Large intestine (tissue), 3 donors: ENCODE data around the gene GDA. TPM values are rescaled to one million over a fixed set of nuclear protein-coding genes. Genes with fewer than 3 reads are reported as not detected.
"Not testable (repeated sequence)": the region's sequence is repeated elsewhere in the genome, so short reads cannot be mapped to it uniquely, and the experiment has no call there.

ENCODE experiments used
- DNase-seq, 2 donors: peaks; one replicate each; pipeline versions ENCODE4 v3.0.0 to v3.0.0-alpha.2; 2013
- H3K27ac ChIP-seq: one replicate; pipeline ENCODE4 v1.5.1; 2013; ENCODE audit warnings: low read length
- H3K27me3 ChIP-seq: 2 replicates; pipeline ENCODE4 v1.6.1; 2013; ENCODE audit warnings: low read length; ENCODE audit not compliant: control insufficient read depth, insufficient read depth
- H3K36me3 ChIP-seq: 2 replicates; pipeline ENCODE4 v1.6.1; 2013; ENCODE audit warnings: low read length; ENCODE audit not compliant: control insufficient read depth, insufficient read depth
- H3K4me1 ChIP-seq: one replicate; pipeline ENCODE4 v1.6.1; 2013; ENCODE audit warnings: low read length; ENCODE audit not compliant: control insufficient read depth, insufficient read depth
- H3K4me3 ChIP-seq: one replicate; pipeline ENCODE4 v1.5.1; 2013; ENCODE audit warnings: low read length
- H3K9me3 ChIP-seq: one replicate; pipeline ENCODE4 v1.6.1; 2013; ENCODE audit warnings: mild to moderate bottlenecking, low read depth, low read length, moderate library complexity; ENCODE audit not compliant: control insufficient read depth
- WGBS: methylation state at CpG from one replicate; pipeline ENCODE4 v1.1.5; 2013; ENCODE audit warnings: low lambda C conversion rate; ENCODE audit not compliant: insufficient coverage; 5-methylcytosine and 5-hydroxymethylcytosine counted together
- polyA plus RNA-seq: library from polyadenylated mRNA; unstranded; fragments of 120-200 nt; gene quantifications from one replicate; pipeline ENCODE4 v1.2.1, GENCODE V29; 2013

GDA gene
- polyA plus RNA-seq, 1 donor: 97.2 TPM

GRCh38 chr9:72232778-72233177 lies 83.5 kb downstream of the GDA start:
- no peak for DNase-seq
- no peak overlapping the region for H3K27ac ChIP-seq
- H3K36me3 ChIP-seq: peaks cover 14% of the 10 kb centered on the region
- WGBS: 71% methylated on average over 1 of the region's 3 CpGs
- no peaks in the 10 kb centered on the region for H3K27me3 ChIP-seq
- no peak overlapping the region for H3K4me3 ChIP-seq
- H3K4me1 ChIP-seq: peaks cover 5% of the 10 kb centered on the region
- H3K9me3 ChIP-seq: no peaks in the 10 kb centered on the region

- Histone ChIP-seq H3K27ac (no peak overlapping the region), H3K4me3 (no peak overlapping the region), H3K4me1 (no peaks in the 10 kb centered on the region), H3K27me3 (no peaks in the 10 kb centered on the region), H3K36me3 (peaks cover 20% of the 10 kb centered on the region), H3K9me3 (no peaks in the 10 kb centered on the region)
- DNase-seq: no peak
- WGBS: no CpG with 5 or more reads among the region's 3 CpGs
Observed at GRCh38 chr9:72247549-72247948, 98.3 kb downstream of the GDA start.

- DNase-seq: no peak
- Histone ChIP-seq H3K27me3 (no peaks in the 10 kb centered on the region), H3K36me3 (peaks cover 18% of the 10 kb centered on the region), H3K9me3 (no peaks in the 10 kb centered on the region), H3K4me1 (no peaks in the 10 kb centered on the region), H3K4me3 (no peak overlapping the region), H3K27ac (no peak overlapping the region)
- WGBS: no CpG with 5 or more reads among the region's 1 CpG
Observed at GRCh38 chr9:72251589-72251988, 102.3 kb downstream of the GDA start.

- no peaks in the 10 kb centered on the region for H3K9me3 ChIP-seq
- H3K27me3 ChIP-seq: no peaks in the 10 kb centered on the region
- H3K27ac ChIP-seq: no peak overlapping the region
- no peak overlapping the region for H3K4me3 ChIP-seq
- 88% methylated on average over 1 of the region's 3 CpGs for WGBS
- peaks cover 12% of the 10 kb centered on the region for H3K36me3 ChIP-seq
- no peak for DNase-seq
- H3K4me1 ChIP-seq: no peaks in the 10 kb centered on the region
Observed at GRCh38 chr9:72254901-72255545, 105.8 kb downstream of the GDA start.

- Histone ChIP-seq H3K9me3 (no peaks in the 10 kb centered on the region), H3K4me3 (no peak overlapping the region), H3K27me3 (no peaks in the 10 kb centered on the region), H3K4me1 (no peaks in the 10 kb centered on the region), H3K27ac (no peak overlapping the region), H3K36me3 (peaks cover 12% of the 10 kb centered on the region)
- no CpG with 5 or more reads among the region's 4 CpGs for WGBS
- DNase-seq: no peak
Observed at GRCh38 chr9:72255569-72255968, 106.3 kb downstream of the GDA start.

GRCh38 chr9:72256931-72257330 lies 107.7 kb downstream of the GDA start:
- H3K9me3 ChIP-seq: no peaks in the 10 kb centered on the region
- H3K27me3 ChIP-seq: no peaks in the 10 kb centered on the region
- peaks cover 9% of the 10 kb centered on the region for H3K36me3 ChIP-seq
- no CpG with 5 or more reads among the region's 6 CpGs for WGBS
- no peak overlapping the region for H3K27ac ChIP-seq
- H3K4me1 ChIP-seq: no peaks in the 10 kb centered on the region
- no peak for DNase-seq
- no peak overlapping the region for H3K4me3 ChIP-seq

GRCh38 chr9:72257814-72258213 lies 108.6 kb downstream of the GDA start:
- 80% methylated on average over 1 of the region's 3 CpGs for WGBS
- H3K4me1 ChIP-seq: no peaks in the 10 kb centered on the region
- H3K36me3 ChIP-seq: peaks cover 9% of the 10 kb centered on the region
- H3K9me3 ChIP-seq: no peaks in the 10 kb centered on the region
- DNase-seq: no peak
- H3K27ac ChIP-seq: no peak overlapping the region
- H3K4me3 ChIP-seq: no peak overlapping the region
- no peaks in the 10 kb centered on the region for H3K27me3 ChIP-seq

GRCh38 chr9:72262063-72262462 lies 112.8 kb downstream of the GDA start:
- Histone ChIP-seq H3K9me3 (no peaks in the 10 kb centered on the region), H3K27ac (no peak overlapping the region), H3K4me3 (no peak overlapping the region), H3K27me3 (no peaks in the 10 kb centered on the region), H3K4me1 (no peaks in the 10 kb centered on the region), H3K36me3 (no peaks in the 10 kb centered on the region)
- WGBS: no CpG with 5 or more reads among the region's 2 CpGs
- no peak for DNase-seq

GRCh38 chr9:72263572-72263971 lies 114.3 kb downstream of the GDA start:
- Histone ChIP-seq H3K9me3 (no peaks in the 10 kb centered on the region), H3K4me3 (no peak overlapping the region), H3K27ac (no peak overlapping the region), H3K36me3 (no peaks in the 10 kb centered on the region), H3K27me3 (no peaks in the 10 kb centered on the region), H3K4me1 (no peaks in the 10 kb centered on the region)
- WGBS: no CpG with 5 or more reads among the region's 1 CpG
- DNase-seq: no peak

GRCh38 chr9:72268961-72269360 lies 119.7 kb downstream of the GDA start:
- WGBS: no CpG with 5 or more reads among the region's 3 CpGs
- Histone ChIP-seq H3K27ac (no peak overlapping the region), H3K36me3 (no peaks in the 10 kb centered on the region), H3K27me3 (no peaks in the 10 kb centered on the region), H3K4me3 (no peak overlapping the region), H3K9me3 (no peaks in the 10 kb centered on the region), H3K4me1 (no peaks in the 10 kb centered on the region)
- no peak for DNase-seq

- not testable (repeated sequence) for DNase-seq, H3K36me3 ChIP-seq, H3K27me3 ChIP-seq, H3K4me3 ChIP-seq, H3K4me1 ChIP-seq, H3K27ac ChIP-seq, H3K9me3 ChIP-seq
- no CpG with 5 or more reads among the region's 3 CpGs for WGBS
Observed at GRCh38 chr9:72270359-72270758, 121.1 kb downstream of the GDA start.
